Measurements from ENCODE around the gene UCHL1. TPM values are rescaled to one million over a fixed set of nuclear protein-coding genes. Genes with fewer than 3 reads are reported as not detected.
A peak's percentile ranks its signal among the peaks of the same experiment; 100 is the strongest.

The UCHL1 gene
- total and polyA plus RNA-seq, 2 experiments from 2014 or later, result 111 to 158 TPM

DNA sequence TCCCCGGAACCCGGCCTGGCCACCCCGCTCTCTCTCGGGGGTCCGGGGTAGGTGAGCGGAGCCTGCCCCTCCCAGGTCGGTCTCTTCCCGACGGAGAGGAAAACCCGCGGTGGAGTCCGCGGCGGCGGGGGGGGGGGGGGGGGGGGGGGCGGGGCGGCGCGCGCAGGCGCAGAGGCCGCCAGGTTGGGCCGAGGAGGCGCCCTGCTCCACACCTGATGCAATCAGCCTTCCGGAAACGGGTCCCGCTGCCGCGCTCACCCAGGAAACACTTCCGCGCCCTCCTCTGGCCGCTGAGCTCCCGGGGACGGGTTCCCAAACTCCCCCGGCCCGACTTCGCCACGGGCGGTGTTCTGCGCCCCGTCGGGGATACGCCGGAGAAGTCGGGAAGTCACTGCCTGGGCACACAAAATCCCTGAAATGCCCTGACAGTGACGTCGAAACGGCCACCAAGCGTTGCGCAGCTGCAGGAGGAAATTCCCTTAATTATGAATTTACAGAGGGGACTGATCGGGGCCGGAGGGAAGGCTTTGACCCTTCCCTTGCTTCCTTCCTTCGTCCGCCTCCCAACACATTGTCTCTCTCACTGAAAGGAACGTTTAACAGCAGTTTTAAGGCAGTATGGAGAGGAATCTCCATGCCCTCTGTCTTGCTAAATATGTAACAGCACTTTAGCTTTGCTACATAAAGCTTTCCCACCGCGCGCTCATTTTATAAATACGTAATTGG lies 40.3 kb upstream of the UCHL1 start:
- 1% methylated on average over 52 of the region's 59 CpGs for WGBS (ENCODE audit: low lambda C conversion rate, missing lambda C conversion rate)
- peak overlapping the region; percentile 94 for H3K27ac ChIP-seq
- peaks cover 19% of the 10 kb centered on the region for H3K4me1 ChIP-seq (ENCODE audit: insufficient read depth)
- peak; percentile 91 for DNase-seq (ENCODE audit: low spot score)
- no peaks in the 10 kb centered on the region for H3K9me2 ChIP-seq (replicated peaks; ENCODE audit: insufficient read depth)
- no peaks in the 10 kb centered on the region for H3K27me3 ChIP-seq
- peak overlapping the region; percentile 86 for H2AFZ ChIP-seq
- peak overlapping the region; percentile 56 for H3K4me3 ChIP-seq
- no peaks in the 10 kb centered on the region for H3K36me3 ChIP-seq (replicated peaks; ENCODE audit: insufficient read depth, low read depth)
- TF ChIP-seq EZH2phosphoT487 (IDR thresholded peaks at IDR 0.05; ENCODE audit: low read depth, severe bottlenecking, unreplicated experiment), result no peak
- no peak for TF ChIP-seq EZH2 (IDR thresholded peaks at IDR 0.05; ENCODE audit: borderline replicate concordance)
- TF ChIP-seq, protein P1, sequence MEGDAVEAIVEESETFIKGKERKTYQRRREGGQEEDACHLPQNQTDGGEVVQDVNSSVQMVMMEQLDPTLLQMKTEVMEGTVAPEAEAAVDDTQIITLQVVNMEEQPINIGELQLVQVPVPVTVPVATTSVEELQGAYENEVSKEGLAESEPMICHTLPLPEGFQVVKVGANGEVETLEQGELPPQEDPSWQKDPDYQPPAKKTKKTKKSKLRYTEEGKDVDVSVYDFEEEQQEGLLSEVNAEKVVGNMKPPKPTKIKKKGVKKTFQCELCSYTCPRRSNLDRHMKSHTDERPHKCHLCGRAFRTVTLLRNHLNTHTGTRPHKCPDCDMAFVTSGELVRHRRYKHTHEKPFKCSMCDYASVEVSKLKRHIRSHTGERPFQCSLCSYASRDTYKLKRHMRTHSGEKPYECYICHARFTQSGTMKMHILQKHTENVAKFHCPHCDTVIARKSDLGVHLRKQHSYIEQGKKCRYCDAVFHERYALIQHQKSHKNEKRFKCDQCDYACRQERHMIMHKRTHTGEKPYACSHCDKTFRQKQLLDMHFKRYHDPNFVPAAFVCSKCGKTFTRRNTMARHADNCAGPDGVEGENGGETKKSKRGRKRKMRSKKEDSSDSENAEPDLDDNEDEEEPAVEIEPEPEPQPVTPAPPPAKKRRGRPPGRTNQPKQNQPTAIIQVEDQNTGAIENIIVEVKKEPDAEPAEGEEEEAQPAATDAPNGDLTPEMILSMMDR (IDR thresholded peaks at IDR 0.05; ENCODE audit: poor library complexity), result peak; percentile 37
- no peaks in the 10 kb centered on the region for H3K9me3 ChIP-seq (ENCODE audit: low read depth)
- H3K4me2 ChIP-seq, result peak overlapping the region; percentile 88
- peaks cover 23% of the 10 kb centered on the region for H3K79me2 ChIP-seq
- H4K20me1 ChIP-seq (ENCODE audit: insufficient read depth, poor library complexity, severe bottlenecking), result no peaks in the 10 kb centered on the region

DNA sequence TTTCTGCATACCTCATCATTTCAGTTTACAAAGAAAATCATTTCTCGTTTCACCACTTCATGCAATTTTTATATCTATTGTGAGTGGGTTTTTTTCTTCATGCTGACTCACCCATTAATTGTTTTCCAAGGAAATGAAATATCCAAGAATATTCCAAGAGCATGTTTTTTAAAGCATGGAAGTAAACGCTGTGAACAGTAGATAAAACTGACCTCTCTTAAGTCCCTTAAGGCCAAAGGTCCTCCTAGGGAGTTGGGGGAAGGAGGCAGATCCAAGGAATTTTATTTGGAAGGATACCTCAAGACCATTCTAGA lies 39.8 kb upstream of the UCHL1 start:
- peak overlapping the region; percentile 94 for H3K27ac ChIP-seq
- peaks cover 18% of the 10 kb centered on the region for H3K4me1 ChIP-seq (ENCODE audit: insufficient read depth)
- WGBS (ENCODE audit: low lambda C conversion rate, missing lambda C conversion rate), result 6% methylated on average over 2 of the region's 2 CpGs
- H2AFZ ChIP-seq, result peak overlapping the region; percentile 69
- TF ChIP-seq, protein P1 (IDR thresholded peaks at IDR 0.05; ENCODE audit: poor library complexity), result no peak
- TF ChIP-seq EZH2 (IDR thresholded peaks at IDR 0.05; ENCODE audit: borderline replicate concordance), result no peak
- TF ChIP-seq EZH2phosphoT487 (IDR thresholded peaks at IDR 0.05; ENCODE audit: low read depth, severe bottlenecking, unreplicated experiment), result no peak
- no peaks in the 10 kb centered on the region for H3K9me3 ChIP-seq (ENCODE audit: low read depth)
- peak overlapping the region; percentile 51 for H3K4me3 ChIP-seq
- no peaks in the 10 kb centered on the region for H4K20me1 ChIP-seq (ENCODE audit: insufficient read depth, poor library complexity, severe bottlenecking)
- peak overlapping the region; percentile 88 for H3K4me2 ChIP-seq
- H3K9me2 ChIP-seq (replicated peaks; ENCODE audit: insufficient read depth), result no peaks in the 10 kb centered on the region
- H3K27me3 ChIP-seq, result no peaks in the 10 kb centered on the region
- DNase-seq (ENCODE audit: low spot score), result no peak
- no peaks in the 10 kb centered on the region for H3K36me3 ChIP-seq (replicated peaks; ENCODE audit: insufficient read depth, low read depth)
- H3K79me2 ChIP-seq, result peaks cover 18% of the 10 kb centered on the region

DNA sequence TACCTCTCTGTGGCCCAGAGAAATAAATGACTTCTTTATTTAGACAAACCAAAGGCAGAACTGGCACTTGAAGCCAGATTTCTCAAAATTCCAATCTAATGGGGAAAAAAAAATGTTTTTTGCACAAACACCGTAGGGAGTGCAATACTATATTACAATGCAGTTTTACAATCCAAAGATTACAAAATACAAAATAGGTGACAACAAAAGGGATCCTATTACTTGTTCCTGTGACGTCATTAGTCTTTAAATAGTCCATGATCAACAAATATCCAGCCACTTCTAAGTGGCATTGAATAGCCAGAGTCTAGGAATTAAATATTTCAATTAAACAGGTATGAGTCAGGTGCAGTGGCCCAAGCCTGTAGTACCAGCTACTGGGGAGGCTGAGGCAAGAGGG lies 39.4 kb upstream of the UCHL1 start:
- Histone ChIP-seq H3K27me3 (no peaks in the 10 kb centered on the region), H2AFZ (peak overlapping the region; percentile 69), H3K9me2 (replicated peaks; ENCODE audit: insufficient read depth) (no peaks in the 10 kb centered on the region), H3K4me3 (peak overlapping the region; percentile 51), H3K4me1 (ENCODE audit: insufficient read depth) (peaks cover 14% of the 10 kb centered on the region), H3K4me2 (peak overlapping the region; percentile 88), H3K79me2 (peaks cover 14% of the 10 kb centered on the region), H3K9me3 (ENCODE audit: low read depth) (no peaks in the 10 kb centered on the region), H3K36me3 (replicated peaks; ENCODE audit: insufficient read depth, low read depth) (no peaks in the 10 kb centered on the region), H3K27ac (peak overlapping the region; percentile 94), H4K20me1 (ENCODE audit: insufficient read depth, poor library complexity, severe bottlenecking) (no peaks in the 10 kb centered on the region)
- no peak for DNase-seq (ENCODE audit: low spot score)
- WGBS (ENCODE audit: low lambda C conversion rate, missing lambda C conversion rate), result 88% methylated on average over 2 of the region's 2 CpGs
- TF ChIP-seq, protein P1 (IDR thresholded peaks at IDR 0.05; ENCODE audit: poor library complexity), result no peak
- no peak for TF ChIP-seq EZH2phosphoT487 (IDR thresholded peaks at IDR 0.05; ENCODE audit: low read depth, severe bottlenecking, unreplicated experiment)
- no peak for TF ChIP-seq EZH2 (IDR thresholded peaks at IDR 0.05; ENCODE audit: borderline replicate concordance)

Measured in hepatocyte (in vitro differentiated cells).